T-helper 1 cell treated with Interleukin-12 subunit alpha and Interleukin-12 subunit beta and Interleukin-4 antibody, amounts not matched to agents 30 ng/mL and 1 ng/mL, for 36 hours (primary cell): ENCODE measurements around the gene EGLN2. TPM values are rescaled to one million over a fixed set of nuclear protein-coding genes. Genes with fewer than 3 reads are reported as not detected.

Experiments used
- intact Hi-C: fragments of 100-400 bp; cut with micrococcal nuclease; formaldehyde crosslinking; loops from one replicate; pipeline ENCODE4 v1.15.1; 2024
- total RNA-seq: library from RNA; stranded (reverse); gene quantifications from 2 replicates; pipeline ENCODE4 v1.2.3, GENCODE V29; 2022

EGLN2 gene
- total RNA-seq, 1 donor from 2014 or later = 128 TPM

GRCh38 chr19:40800339-40800996 lies 1.5 kb downstream of the EGLN2 start:
- intact Hi-C loops = loop anchor here (5.0 kb wide), 1 partner anchor 507 kb away; no protein-coding TSS in a partner anchor

DNA sequence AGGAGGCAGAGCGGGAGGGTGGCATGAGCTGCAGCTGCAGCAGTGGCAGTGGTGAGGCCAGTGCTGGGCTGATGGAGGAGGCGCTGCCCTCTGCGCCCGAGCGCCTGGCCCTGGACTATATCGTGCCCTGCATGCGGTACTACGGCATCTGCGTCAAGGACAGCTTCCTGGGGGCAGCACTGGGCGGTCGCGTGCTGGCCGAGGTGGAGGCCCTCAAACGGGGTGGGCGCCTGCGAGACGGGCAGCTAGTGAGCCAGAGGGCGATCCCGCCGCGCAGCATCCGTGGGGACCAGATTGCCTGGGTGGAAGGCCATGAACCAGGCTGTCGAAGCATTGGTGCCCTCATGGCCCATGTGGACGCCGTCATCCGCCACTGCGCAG lies 2.0 kb downstream of the EGLN2 start:
- intact Hi-C loops = loop anchor here (5.0 kb wide), 1 partner anchor 506 kb away; no protein-coding TSS in a partner anchor

DNA sequence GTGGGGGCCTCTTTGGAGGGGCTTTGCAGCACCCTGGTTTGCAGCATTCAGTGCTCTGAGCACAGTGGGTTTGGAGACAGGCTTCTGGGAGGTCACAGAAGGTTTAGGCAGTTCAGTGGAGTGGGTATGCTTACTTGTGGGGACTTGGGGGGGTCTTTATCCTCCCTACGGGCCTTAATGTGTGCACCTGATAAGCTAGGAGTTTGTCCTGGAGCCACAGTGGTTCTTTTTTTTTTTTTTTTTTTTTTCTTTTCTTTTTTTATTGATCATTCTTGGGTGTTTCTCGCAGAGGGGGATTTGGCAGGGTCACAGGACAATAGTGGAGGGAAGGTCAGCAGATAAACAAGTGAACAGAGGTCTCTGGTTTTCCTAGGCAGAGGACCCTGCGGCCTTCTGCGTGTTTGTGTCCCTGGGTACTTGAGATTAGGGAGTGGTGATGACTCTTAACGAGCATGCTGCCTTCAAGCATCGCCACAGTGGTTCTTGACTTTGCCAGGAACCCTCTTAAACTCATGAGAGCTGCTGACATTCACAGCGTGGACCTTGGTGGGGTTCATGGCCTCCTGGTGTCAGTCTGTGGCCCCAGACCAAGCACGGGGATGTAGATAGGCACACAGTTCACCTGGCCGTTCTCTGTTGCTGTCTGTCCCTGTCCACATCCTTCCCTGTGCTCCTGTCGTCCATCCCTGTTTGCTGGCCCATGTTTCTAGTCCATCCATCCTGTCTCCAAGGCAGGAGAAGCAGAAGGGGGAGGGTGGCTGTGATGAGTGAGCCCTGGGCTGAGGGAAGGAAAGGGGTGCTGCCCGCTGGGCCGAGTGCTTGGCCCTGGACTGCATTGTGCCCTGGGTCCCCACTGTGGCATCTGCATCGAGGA lies 2.7 kb downstream of the EGLN2 start:
- intact Hi-C loops = loop anchor here (1.0 to 5.0 kb wide), 2 partner anchors 9 to 506 kb away; no protein-coding TSS in a partner anchor

- intact Hi-C loops = loop anchor here (1.0 to 5.0 kb wide), 2 partner anchors 8 to 505 kb away; no protein-coding TSS in a partner anchor
Measured at GRCh38 chr19:40802300-40803169, 3.5 kb downstream of the EGLN2 start.

DNA sequence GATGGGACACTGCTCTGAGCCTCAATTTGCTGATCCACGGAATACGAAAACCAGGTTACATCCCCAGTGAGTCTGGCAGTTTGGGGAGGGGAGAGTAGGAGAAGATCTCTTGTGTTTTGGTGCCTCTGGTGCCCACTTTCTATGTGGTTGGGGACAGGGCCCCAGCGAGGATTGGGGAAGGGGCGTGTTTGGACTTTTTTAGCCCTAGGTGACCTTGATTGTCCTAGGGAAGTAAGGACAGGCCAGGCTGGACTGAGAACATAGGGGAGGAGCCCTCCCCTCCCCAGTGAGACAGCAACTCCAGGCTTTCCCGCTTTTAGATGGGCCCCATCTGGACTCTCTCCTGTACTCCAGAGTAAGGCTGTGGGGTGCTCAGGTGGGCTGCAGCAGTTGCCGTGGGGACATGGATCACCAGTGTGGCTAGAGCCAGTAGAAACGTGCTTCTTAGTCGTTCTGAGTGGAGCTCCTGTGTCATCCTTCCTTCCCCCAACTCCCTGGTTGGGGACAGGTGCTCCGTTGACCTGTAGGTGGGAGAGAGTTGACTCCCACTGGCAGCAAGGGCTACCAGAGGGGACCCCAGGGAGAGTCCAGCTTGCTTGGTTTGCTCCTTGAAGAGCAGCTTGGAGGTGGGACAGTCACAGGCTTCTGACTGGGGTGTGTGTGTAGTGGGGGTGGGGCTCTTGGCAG lies 4.3 kb downstream of the EGLN2 start:
- intact Hi-C loops = loop anchor here (5.0 kb wide), 1 partner anchor 504 kb away; no protein-coding TSS in a partner anchor

DNA sequence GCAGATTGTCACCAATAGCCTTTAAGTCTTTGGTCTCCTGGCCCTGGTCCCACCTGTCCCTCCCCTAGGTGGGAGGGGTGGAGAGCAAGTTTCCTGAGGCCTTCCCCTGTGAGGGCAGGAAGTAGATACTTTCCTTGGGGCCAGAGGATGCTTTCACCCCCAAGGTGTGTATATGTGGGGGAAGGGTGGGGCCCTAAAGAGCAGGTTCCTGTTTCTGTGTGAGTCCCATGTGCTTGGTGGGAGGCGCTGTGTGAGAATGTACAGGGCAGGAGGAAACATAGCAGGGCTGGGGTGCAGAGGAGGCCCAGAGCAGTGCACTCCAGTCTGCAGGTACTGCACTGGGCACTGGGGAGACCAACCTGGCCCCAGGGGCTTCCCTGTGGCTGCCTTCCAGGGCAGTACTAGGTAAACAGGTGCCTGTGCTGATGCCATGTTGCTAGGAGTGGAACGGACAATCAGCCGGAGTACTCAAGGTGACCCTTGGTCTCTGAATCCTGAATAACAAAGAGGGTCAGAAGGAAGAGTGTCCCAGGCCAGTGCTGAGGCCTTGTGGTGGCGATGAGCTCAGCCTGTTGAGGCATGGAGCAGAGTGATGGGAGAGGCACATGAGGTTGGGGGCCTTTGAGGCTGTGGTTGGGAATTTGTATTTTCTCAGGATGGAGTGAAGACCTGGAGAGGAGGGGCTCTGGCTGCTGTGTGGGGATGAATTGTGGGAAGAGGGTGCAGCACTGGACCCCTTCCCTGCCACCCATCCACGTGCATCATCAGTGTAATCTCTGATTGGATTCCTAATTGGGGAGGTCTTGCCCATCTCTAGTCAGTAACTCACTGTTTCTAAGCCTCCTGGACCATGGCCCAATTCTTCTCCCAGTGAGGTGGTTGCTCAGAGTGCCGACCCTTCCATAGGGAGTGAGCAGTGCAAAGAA lies 5.1 kb downstream of the EGLN2 start:
- intact Hi-C loops = loop anchor here (5.0 kb wide), 1 partner anchor 503 kb away; no protein-coding TSS in a partner anchor

DNA sequence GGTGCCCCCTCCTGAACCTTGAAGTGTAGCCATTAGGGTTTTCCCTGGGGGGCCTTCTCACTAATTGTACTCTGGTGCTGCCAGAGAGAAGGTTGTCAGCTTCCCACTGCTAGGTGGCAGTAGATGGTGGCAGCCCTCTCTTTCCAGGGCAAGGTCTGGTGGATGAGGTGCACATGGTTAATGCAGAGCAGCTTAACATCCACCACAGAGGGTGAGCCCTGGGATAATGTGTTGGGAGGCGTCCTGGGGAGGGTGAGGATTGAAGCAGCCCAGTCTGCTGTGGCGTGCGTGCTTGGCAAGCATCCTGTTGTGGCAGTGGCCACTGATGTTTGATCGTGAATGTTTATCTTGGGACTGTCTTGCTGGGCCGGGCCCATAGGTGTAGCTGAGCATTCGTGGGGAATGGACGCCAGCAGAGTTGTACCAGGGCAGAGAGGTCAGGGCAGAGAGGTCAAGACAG lies 5.8 kb downstream of the EGLN2 start:
- intact Hi-C loops = loop anchor here (1.0 to 5.0 kb wide), 3 partner anchors 88 to 502 kb away; partner anchors contain the start of gene ITPKC

- intact Hi-C loops = loop anchor here (1.0 to 5.0 kb wide), 2 partner anchors 88 to 337 kb away; partner anchors contain the start of gene ITPKC
Measured at GRCh38 chr19:40805258-40805868, 6.4 kb downstream of the EGLN2 start.

GRCh38 chr19:40806423-40807146 lies 7.6 kb downstream of the EGLN2 start:
- intact Hi-C loops = loop anchor here (1.0 to 5.0 kb wide), 5 partner anchors 8 to 336 kb away; partner anchors contain the start of genes ACTMAP, RAB4B and SNRPA

GRCh38 chr19:40807147-40808020 lies 8.4 kb downstream of the EGLN2 start:
- intact Hi-C loops = loop anchor here (1.0 to 5.0 kb wide), 3 partner anchors 57 to 335 kb away; partner anchors contain the start of genes ACTMAP and SNRPA

DNA sequence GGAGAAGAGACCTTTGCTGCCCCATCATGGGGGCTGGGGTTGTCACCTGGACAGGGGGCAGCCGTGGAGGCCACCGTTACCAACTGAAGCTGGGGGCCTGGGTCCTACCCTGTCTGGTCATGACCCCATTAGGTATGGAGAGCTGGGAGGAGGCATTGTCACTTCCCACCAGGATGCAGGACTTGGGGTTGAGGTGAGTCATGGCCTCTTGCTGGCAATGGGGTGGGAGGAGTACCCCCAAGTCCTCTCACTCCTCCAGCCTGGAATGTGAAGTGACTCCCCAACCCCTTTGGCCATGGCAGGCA lies 9.0 kb downstream of the EGLN2 start:
- intact Hi-C loops = loop anchor here (5.0 kb wide), 1 partner anchor 334 kb away; no protein-coding TSS in a partner anchor

- intact Hi-C loops = loop anchor here (5.0 kb wide), 1 partner anchor 334 kb away; no protein-coding TSS in a partner anchor
Measured at GRCh38 chr19:40808497-40808896, 9.5 kb downstream of the EGLN2 start.

DNA sequence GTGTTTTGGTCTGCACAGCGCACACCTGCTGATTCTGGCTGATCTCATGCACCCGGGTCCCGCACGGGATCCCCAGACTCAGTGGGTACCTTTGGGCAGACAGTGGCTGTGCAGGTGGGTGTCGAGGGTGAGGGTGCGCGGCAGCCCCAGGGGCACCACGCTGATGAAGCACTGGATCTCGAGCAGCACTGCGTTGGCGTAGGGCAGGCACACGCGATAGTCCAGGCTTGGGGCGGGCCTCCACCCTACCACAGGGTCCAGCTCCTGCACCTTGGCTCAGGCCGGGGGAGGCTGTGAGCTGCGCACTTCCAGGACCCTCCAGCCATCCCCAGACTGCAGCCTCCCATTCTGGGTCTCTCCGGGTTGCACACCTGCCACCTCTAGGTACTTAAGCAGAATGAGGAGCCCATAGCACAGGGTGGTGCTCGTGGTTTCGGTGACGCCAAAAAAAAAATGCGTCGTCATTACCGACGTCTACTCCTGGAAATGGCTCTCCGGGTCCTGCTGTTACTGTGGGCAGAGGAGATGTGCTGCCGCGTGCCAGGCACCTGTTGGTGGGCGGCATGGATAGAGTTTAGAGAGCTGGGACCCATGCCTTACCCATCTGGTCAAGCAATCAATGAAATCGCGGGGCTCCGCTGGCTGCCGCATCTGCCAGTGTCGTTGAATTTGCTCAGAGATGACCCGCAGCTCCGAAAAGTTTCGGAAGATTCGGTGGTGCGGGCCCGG lies 10.5 kb downstream of the EGLN2 start:
- intact Hi-C loops = loop anchor here (1.0 to 5.0 kb wide), 2 partner anchors 7 to 333 kb away; no protein-coding TSS in a partner anchor

DNA sequence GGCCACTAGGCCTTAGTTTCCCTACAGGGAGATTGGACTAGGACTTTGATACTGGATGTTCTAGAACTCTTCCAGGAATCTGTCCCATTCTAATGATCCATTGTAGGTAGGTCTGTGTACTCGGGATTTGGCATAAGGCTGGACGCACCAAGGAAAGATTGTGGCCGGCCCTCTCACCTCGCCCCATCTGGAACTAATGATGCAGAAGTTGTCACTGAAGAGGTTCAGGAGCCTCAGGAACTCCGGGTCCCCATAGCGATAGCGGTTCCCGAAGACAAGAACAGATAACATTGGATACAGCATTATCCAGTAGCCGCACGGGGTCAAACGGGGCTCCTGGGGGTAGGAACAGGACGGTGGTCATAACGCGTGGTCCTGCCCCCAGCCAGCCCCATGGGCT lies 11.2 kb downstream of the EGLN2 start:
- intact Hi-C loops = loop anchor here (1.0 kb wide), 1 partner anchor 8 kb away; no protein-coding TSS in a partner anchor

GRCh38 chr19:40810649-40811408 lies 11.8 kb downstream of the EGLN2 start:
- intact Hi-C loops = loop anchor here (1.0 kb wide), 1 partner anchor 9 kb away; no protein-coding TSS in a partner anchor
